Endodermal cell (in vitro differentiated cells): ENCODE results near the gene EGFLAM. TPM values are rescaled to one million over a fixed set of nuclear protein-coding genes. Genes with fewer than 3 reads are reported as not detected.

Experiments used
- DNase-seq: peaks from one replicate; pipeline ENCODE4 v3.0.0-alpha.2; 2017
- H3K27ac ChIP-seq: 2 replicates; pipeline ENCODE4 v1.5.1; 2013; ENCODE audit warnings: mild to moderate bottlenecking, low read depth, low read length, moderate library complexity
- H3K27me3 ChIP-seq: 2 replicates; pipeline ENCODE4 v1.6.1; 2013; ENCODE audit warnings: mild to moderate bottlenecking, low read length, moderate library complexity; ENCODE audit not compliant: insufficient read depth, control insufficient read depth, poor library complexity, severe bottlenecking
- H3K36me3 ChIP-seq: 2 replicates; pipeline ENCODE4 v1.7.0; 2013; ENCODE audit warnings: mild to moderate bottlenecking, low read length, moderate library complexity; ENCODE audit not compliant: control insufficient read depth, insufficient read depth
- H3K4me1 ChIP-seq: one replicate; pipeline ENCODE4 v1.7.0; 2013; ENCODE audit warnings: low read length; ENCODE audit not compliant: control insufficient read depth, insufficient read depth
- H3K4me3 ChIP-seq: 2 replicates; pipeline ENCODE4 v1.5.1; 2013; ENCODE audit warnings: mild to moderate bottlenecking, low read length, moderate library complexity
- H3K9ac ChIP-seq: 2 replicates; pipeline ENCODE4 v1.6.1; 2013; ENCODE audit warnings: mild to moderate bottlenecking, low read length, moderate library complexity; ENCODE audit not compliant: poor library complexity, severe bottlenecking; ENCODE audit errors: extremely low read depth
- H3K9me3 ChIP-seq: 2 replicates; pipeline ENCODE4 v1.6.1; 2013; ENCODE audit warnings: mild to moderate bottlenecking, low read length, moderate library complexity; ENCODE audit not compliant: control insufficient read depth
- H3K27ac Mint-ChIP-seq: 2 replicates; pipeline ENCODE4 v1.8.0; 2020; ENCODE audit warnings: mixed read lengths
- H3K27me3 Mint-ChIP-seq: 2 replicates; pipeline ENCODE4 v1.8.0; 2021; ENCODE audit warnings: mild to moderate bottlenecking, mixed read lengths; ENCODE audit not compliant: insufficient read depth
- H3K36me3 Mint-ChIP-seq: 2 replicates; pipeline ENCODE4 v1.8.0; 2020; ENCODE audit warnings: low read depth, mixed read lengths
- H3K4me1 Mint-ChIP-seq: 2 replicates; pipeline ENCODE4 v1.8.0; 2020; ENCODE audit warnings: mixed read lengths
- H3K4me3 Mint-ChIP-seq: 2 replicates; pipeline ENCODE4 v1.8.0; 2020; ENCODE audit warnings: mild to moderate bottlenecking, moderate library complexity, mixed read lengths
- H3K9me3 Mint-ChIP-seq: 2 replicates; pipeline ENCODE4 v1.8.0; 2020; ENCODE audit warnings: mild to moderate bottlenecking, mixed read lengths
- CTCF ChIP-seq: fragments of 200-600 bp; sonication (generic); conservative IDR thresholded peaks from 2 replicates; pipeline ENCODE4 v1.5.0; 2021; ENCODE audit warnings: antibody characterized with exemption, mild to moderate bottlenecking
- WGBS, 2 experiments: methylation state at CpG; one replicate each; pipeline versions ENCODE4 v1.1.5 to v1.1.7; 2013; ENCODE audit warnings: missing lambda C conversion rate in 2 of 2, mixed read lengths in 1 of 2; ENCODE audit not compliant: insufficient coverage in 1 of 2, insufficient read length in 1 of 2; 5-methylcytosine and 5-hydroxymethylcytosine counted together
- total RNA-seq, 2 donors: library from RNA; stranded (reverse); fragmentation: NEBNext Ultra II Directional in 1 of 2; extraction: Animal tissue kit (Norgen Biotek cat#: 25700) in 1 of 2; gene quantifications; 2 replicates in 1 of 2; 3 replicates in 1 of 2; pipeline ENCODE4 v1.2.1, GENCODE V29; 2021

EGFLAM gene
- total RNA-seq, 2 donors from 2014 or later = 4.4 to 8.8 TPM

GRCh38 chr5:38341056-38341455, 82.7 kb downstream of the EGFLAM start:
- Mint-ChIP-seq H3K9me3 (peaks cover 7% of the 10 kb centered on the region), H3K36me3 (peaks cover 49% of the 10 kb centered on the region), H3K4me3 (peak overlapping the region; percentile 82), H3K4me1 (peaks cover 43% of the 10 kb centered on the region), H3K27ac (peak overlapping the region; percentile 95), H3K27me3 (no peaks in the 10 kb centered on the region)
- peaks cover 8% of the 10 kb centered on the region for H3K9me3 ChIP-seq
- H3K36me3 ChIP-seq = peaks cover 49% of the 10 kb centered on the region
- peak; percentile 59 for DNase-seq
- TF ChIP-seq CTCF = no peak
- H3K4me1 ChIP-seq = no peaks in the 10 kb centered on the region
- H3K27me3 ChIP-seq = no peaks in the 10 kb centered on the region
- no peak overlapping the region for H3K27ac ChIP-seq
- 52 to 79% methylated on average over 4 to 5 of the region's 5 CpGs for WGBS, 2 experiments
- H3K9ac ChIP-seq = peak overlapping the region; percentile 95
- peak overlapping the region; percentile 99 for H3K4me3 ChIP-seq

- H3K4me3 Mint-ChIP-seq = peak overlapping the region; percentile 82
- peaks cover 43% of the 10 kb centered on the region for H3K36me3 Mint-ChIP-seq
- H3K27me3 ChIP-seq = no peaks in the 10 kb centered on the region
- H3K4me3 ChIP-seq = peak overlapping the region; percentile 99
- peak overlapping the region; percentile 29 for H3K9ac ChIP-seq
- H3K4me1 Mint-ChIP-seq = peaks cover 46% of the 10 kb centered on the region
- no peaks in the 10 kb centered on the region for H3K27me3 Mint-ChIP-seq
- 81% methylated on average over 3 of the region's 3 CpGs; no CpG with 5 or more reads in 1 of the 2 experiments for WGBS, 2 experiments
- no peaks in the 10 kb centered on the region for H3K4me1 ChIP-seq
- no peak for DNase-seq
- H3K27ac Mint-ChIP-seq = peak overlapping the region; percentile 95
- H3K9me3 Mint-ChIP-seq = peaks cover 7% of the 10 kb centered on the region
- H3K36me3 ChIP-seq = peaks cover 44% of the 10 kb centered on the region
- H3K9me3 ChIP-seq = peaks cover 8% of the 10 kb centered on the region
- TF ChIP-seq CTCF = no peak
- no peak overlapping the region for H3K27ac ChIP-seq
These were observed 83.3 kb downstream of the EGFLAM start for GRCh38 chr5:38341641-38342040.

- TF ChIP-seq CTCF = no peak
- Mint-ChIP-seq H3K27ac (peak overlapping the region; percentile 95), H3K9me3 (peaks cover 7% of the 10 kb centered on the region), H3K4me1 (peaks cover 43% of the 10 kb centered on the region), H3K4me3 (peak overlapping the region; percentile 82), H3K27me3 (no peaks in the 10 kb centered on the region), H3K36me3 (peaks cover 39% of the 10 kb centered on the region)
- Histone ChIP-seq H3K27ac (no peak overlapping the region), H3K4me3 (peak overlapping the region; percentile 99), H3K9ac (no peak overlapping the region), H3K27me3 (no peaks in the 10 kb centered on the region), H3K36me3 (peaks cover 37% of the 10 kb centered on the region), H3K9me3 (peaks cover 8% of the 10 kb centered on the region), H3K4me1 (no peaks in the 10 kb centered on the region)
- no peak for DNase-seq
- 9 to 83% methylated on average over 1 to 2 of the region's 2 CpGs for WGBS, 2 experiments
These were observed 83.9 kb downstream of the EGFLAM start for GRCh38 chr5:38342261-38342660.
